Memory B cell (primary cell): ENCODE results near the gene PANK4.
A peak's percentile ranks its signal among the peaks of the same experiment; 100 is the strongest.

Experiments used
- ATAC-seq: fragments of 150-1000 bp; cut with Tn5 transposase; 2 replicates; pipeline ENCODE4 v1.10.0; 2021; ENCODE audit warnings: low read depth, mild to moderate bottlenecking, moderate library complexity
- DNase-seq, 2 donors: peaks; one replicate each; pipeline ENCODE4 v3.0.0; 2022; ENCODE audit warnings: low spot score in 2 of 2
- H3K27ac Mint-ChIP-seq: one replicate; pipeline ENCODE4 v1.8.0; 2022; ENCODE audit warnings: mild to moderate bottlenecking, moderate library complexity, mixed read lengths
- H3K27me3 Mint-ChIP-seq: one replicate; pipeline ENCODE4 v1.8.0; 2022; ENCODE audit warnings: mixed read lengths
- H3K36me3 Mint-ChIP-seq: one replicate; pipeline ENCODE4 v1.8.0; 2022; ENCODE audit warnings: mild to moderate bottlenecking, mixed read lengths
- H3K4me1 Mint-ChIP-seq: one replicate; pipeline ENCODE4 v1.8.0; 2022; ENCODE audit warnings: mixed read lengths
- H3K4me3 Mint-ChIP-seq: one replicate; pipeline ENCODE4 v1.8.0; 2022; ENCODE audit warnings: mild to moderate bottlenecking, moderate library complexity, mixed read lengths
- H3K9me3 Mint-ChIP-seq: one replicate; pipeline ENCODE4 v1.8.0; 2022; ENCODE audit warnings: mixed read lengths

PANK4 gene

DNA sequence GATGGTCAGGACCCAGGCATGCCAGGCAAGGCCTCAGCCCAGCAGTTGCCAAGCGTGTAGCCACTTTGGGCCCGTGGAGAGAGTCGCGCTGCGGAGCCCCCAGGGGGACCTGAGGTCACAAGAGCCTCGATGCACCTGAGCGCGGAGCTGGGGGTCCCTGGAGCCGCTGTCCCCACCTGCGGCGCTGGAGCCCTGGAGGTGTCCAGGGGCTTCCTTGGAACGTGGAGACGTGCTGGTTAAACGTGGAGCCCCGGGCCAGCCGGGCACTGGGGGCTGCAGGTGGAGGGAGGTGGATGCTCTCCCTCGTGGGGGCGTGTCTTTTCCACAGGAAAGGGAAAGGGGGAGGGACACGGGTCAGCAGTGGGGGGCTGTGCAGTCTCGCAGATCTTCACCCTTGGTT, 47.2 kb downstream of the PANK4 start:
- Mint-ChIP-seq H3K4me3 (no peak overlapping the region), H3K36me3 (no peaks in the 10 kb centered on the region), H3K27ac (no peak overlapping the region), H3K9me3 (no peaks in the 10 kb centered on the region), H3K4me1 (peaks cover 4% of the 10 kb centered on the region), H3K27me3 (no peaks in the 10 kb centered on the region)
- DNase-seq (no peak), ATAC-seq (no peak)

DNA sequence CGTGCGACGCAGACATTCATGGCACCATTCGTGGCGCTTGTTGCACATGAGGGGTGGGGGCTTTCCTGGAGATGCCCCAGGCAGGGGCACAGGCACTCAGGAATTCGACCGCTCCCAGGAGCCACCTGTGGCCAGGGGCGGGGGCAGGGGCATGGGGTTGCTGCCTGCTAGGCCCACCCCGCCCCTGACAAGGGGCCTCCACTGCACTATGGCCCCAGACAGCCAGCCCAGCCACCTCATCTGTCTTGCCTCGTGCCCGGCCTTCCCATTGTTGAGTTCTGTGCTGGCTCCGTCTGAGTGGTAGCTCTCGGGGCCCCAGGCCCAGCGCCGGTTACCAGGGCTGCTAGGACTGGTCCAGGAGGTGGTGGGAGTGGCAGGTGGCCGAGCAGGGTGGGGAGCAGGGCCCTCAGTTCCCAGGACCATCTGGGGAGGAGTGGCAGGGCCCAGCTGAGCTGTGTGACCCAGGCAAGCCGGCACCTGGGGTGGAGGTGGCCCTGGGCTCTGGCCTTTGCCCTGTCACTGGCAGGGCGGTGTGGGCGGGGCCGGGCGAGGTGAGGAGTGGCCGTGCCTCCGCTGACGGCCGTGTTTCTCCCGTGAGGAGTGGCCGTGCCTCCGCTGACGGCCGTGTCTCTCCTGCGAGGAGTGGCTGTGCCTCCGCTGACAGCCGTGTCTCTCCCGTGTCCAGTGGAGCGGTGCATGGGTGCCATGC, 48.5 kb downstream of the PANK4 start:
- ATAC-seq (no peak), DNase-seq (no peak)
- Mint-ChIP-seq H3K4me1 (no peaks in the 10 kb centered on the region), H3K4me3 (no peak overlapping the region), H3K27me3 (no peaks in the 10 kb centered on the region), H3K9me3 (no peaks in the 10 kb centered on the region), H3K36me3 (no peaks in the 10 kb centered on the region), H3K27ac (no peak overlapping the region)

DNA sequence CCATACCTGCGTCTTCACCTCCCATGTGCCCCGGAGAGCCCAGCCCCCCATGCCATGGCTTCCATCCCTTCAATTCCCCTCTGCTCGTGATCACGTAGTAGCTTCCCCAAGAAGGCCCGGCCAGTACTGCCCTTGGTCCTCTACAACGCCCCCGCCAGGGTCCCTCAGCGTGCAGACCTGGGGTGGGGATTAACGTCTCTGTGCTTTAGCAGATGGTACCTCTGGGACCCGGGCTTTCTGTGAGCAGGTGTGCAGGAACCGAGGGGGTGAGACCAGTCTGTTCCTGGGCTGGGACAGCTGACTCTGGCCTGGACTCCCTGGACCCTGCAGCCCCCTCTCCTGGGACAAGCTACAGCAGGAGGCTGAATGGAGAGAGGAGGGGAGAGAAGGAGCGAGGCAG, 49.1 kb downstream of the PANK4 start:
- H3K4me3 Mint-ChIP-seq = no peak overlapping the region
- no peak for ATAC-seq

DNA sequence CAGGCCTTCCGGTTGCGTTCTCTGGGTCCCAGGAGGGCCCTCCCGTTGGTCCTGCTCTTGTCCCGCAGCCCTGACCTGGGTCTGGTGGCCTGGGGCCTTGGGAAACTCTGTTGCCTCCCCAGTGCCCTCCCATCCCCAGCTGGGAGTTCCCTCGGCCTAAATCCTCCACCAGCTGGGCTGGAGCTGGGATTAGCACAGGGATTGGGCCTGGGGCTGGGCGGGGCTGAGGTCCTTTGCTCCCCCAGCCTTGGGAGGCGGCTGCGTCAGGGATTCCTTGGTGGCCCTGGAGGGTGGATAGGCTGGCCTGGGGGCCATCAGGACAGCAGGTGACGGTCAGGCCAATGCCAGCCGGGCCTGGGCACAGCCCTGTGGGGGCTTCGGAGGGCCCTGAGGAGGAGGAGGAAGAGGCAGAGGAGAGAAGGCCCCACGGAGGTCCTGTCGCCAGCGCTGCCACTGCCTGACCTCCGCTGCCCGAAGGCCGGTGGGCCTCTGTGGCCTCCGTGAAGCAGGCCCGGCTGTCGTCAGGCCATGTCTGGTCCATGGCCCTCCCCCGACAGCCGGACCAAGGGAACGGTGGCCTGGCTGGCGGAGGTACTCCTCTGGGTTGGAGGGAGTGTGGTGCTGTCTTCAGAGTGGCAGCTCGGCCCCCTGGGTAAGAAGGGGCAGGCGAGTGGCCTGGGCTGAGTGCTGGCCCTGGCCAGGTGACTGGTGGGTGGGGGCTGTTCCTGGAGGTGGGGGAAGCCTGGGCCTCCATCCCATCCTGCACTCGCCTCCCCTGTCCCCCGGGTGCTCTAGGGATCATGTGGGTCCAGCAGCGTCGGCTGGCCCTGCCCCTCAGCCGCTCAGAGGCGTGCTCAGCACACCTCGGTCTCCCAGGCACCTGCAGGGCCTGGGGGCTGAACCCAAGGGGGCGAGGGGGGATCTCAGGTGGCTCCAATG, 50.1 kb downstream of the PANK4 start, which contains the start of gene PLCH2:
TSS of gene PLCH2 (plus strand) at position 229 of the 939 bp plus-strand sequence. CDS start at position 529, 300 bp downstream.
- ATAC-seq = no peak
- DNase-seq = no peak
- no peak within 1 kb of the TSS for H3K4me3 Mint-ChIP-seq
- no peaks in the 10 kb centered on the region for H3K36me3 Mint-ChIP-seq
- H3K27ac Mint-ChIP-seq = no peak within 1 kb of the TSS
- H3K9me3 Mint-ChIP-seq = no peaks in the 10 kb centered on the region
- no peaks in the 10 kb centered on the region for H3K27me3 Mint-ChIP-seq
- H3K4me1 Mint-ChIP-seq = no peaks in the 10 kb centered on the region

More for the DNA sequence above, 49.1 kb downstream of the PANK4 start:
- DNase-seq = no peak
- H3K4me1 Mint-ChIP-seq = no peaks in the 10 kb centered on the region
- H3K27me3 Mint-ChIP-seq = no peaks in the 10 kb centered on the region
- H3K36me3 Mint-ChIP-seq = no peaks in the 10 kb centered on the region
- no peak overlapping the region for H3K27ac Mint-ChIP-seq
- H3K9me3 Mint-ChIP-seq = no peaks in the 10 kb centered on the region

DNA sequence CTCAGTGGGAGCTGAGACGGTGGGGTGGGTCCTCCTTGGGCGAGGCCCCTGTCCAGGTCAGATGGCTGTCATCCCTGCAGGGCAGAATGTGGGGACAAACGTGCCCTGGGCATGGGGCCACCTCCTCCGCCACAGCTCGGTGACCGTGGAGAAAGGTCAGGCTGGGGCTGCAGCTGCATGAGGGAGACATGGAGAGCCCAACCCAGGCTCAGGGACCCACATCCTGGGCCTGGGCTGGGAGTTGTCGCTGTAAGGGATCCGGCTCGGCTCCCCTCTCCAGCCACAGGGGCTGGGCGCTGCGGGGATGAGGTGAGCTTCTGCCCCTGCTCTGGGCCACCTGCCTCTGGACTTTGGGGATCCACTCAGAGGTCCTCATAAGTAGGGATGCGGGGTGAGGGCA, 50.8 kb downstream of the PANK4 start:
- DNase-seq (no peak), ATAC-seq (no peak)
- no peaks in the 10 kb centered on the region for H3K27me3 Mint-ChIP-seq
- peaks cover 5% of the 10 kb centered on the region for H3K4me1 Mint-ChIP-seq
- H3K4me3 Mint-ChIP-seq = no peak overlapping the region
- no peak overlapping the region for H3K27ac Mint-ChIP-seq
- no peaks in the 10 kb centered on the region for H3K36me3 Mint-ChIP-seq
- no peaks in the 10 kb centered on the region for H3K9me3 Mint-ChIP-seq

DNA sequence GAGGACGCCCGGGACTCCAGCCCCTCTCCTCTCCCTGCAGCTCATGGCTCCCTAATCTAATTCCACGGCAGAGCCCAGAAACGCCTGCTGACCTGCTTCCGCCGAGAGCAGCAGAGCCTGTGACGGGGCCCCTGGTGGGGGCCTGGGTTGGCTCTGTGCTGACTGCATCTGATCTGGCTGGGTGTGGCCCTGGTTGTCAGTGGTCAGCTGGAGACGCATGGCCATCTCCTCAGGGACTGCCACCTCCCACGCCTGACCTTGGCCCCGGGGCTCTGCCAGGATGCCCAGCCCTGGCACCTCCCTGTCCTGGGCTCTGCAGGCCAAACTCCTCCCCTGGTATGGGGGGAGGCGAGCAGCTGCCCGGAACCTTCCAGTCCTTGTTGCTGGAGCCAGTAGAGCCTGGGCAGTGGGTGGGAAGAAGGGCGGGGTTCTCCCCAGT, 51.4 kb downstream of the PANK4 start:
- ATAC-seq = no peak
- no peak for DNase-seq
- no peak overlapping the region for H3K27ac Mint-ChIP-seq
- no peak overlapping the region for H3K4me3 Mint-ChIP-seq
- H3K27me3 Mint-ChIP-seq = no peaks in the 10 kb centered on the region
- no peaks in the 10 kb centered on the region for H3K9me3 Mint-ChIP-seq
- no peaks in the 10 kb centered on the region for H3K36me3 Mint-ChIP-seq
- H3K4me1 Mint-ChIP-seq = peaks cover 9% of the 10 kb centered on the region

DNA sequence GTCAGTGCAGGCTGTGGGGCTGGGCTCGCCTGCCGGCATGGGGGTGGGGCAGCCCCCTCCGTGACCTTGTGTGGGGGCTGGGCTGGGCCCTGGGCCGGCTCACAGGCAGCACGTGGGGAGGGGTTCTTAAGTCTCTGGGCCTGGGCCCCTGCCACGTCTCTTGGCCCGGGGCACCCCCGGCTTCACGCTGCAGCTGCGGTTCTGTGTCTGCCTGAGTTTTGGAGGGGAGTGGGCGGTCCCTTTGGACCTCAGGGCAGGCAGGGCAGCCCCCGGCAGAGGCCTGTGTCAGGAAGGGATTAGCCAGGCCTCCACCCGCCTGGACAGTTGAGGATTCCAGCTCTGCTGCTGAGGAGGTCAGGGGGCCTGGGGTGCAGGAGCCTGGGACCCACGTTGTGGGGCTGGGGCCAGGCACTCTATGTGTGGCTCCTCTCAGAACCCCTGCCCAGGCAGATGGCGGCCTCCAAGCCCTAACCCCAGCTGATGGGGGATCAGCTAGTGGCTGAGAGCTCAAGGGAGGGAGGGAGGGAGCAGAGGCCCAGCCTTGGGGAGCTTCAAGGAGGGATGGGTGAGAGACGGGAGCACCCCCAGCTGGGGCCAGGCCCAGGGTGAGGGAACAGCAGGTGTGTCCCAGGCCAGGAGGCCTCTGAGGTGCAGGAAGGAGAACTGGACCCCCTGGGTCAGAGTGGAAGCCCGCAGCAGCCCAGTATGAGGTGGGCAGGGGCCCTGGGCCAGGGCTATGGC, 52.1 kb downstream of the PANK4 start:
- H3K4me3 Mint-ChIP-seq = no peak overlapping the region
- DNase-seq (no peak), ATAC-seq (no peak)
- no peaks in the 10 kb centered on the region for H3K36me3 Mint-ChIP-seq
- H3K27ac Mint-ChIP-seq = no peak overlapping the region
- no peaks in the 10 kb centered on the region for H3K9me3 Mint-ChIP-seq
- H3K4me1 Mint-ChIP-seq = peaks cover 9% of the 10 kb centered on the region
- no peaks in the 10 kb centered on the region for H3K27me3 Mint-ChIP-seq

DNA sequence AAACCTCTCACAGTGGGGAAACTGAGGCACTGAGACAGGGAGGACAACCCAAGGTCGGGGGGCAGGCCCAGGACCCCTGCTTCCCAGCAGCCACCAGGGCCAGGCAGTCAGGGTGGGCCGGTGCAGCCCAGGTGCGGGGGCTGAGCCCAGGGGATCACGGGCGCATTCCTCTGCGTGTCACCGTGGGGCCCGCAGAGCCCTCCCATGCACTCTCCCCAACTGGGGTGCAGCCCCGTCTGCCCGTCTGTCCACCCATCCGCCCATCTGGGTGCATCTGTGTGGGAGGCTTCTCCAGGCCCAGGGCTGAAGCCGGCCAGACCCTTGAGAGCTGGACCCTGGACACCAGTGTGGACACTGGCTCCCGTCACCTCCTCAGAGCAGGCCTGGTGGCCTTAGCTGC, 53.2 kb downstream of the PANK4 start:
- Mint-ChIP-seq H3K4me3 (no peak overlapping the region), H3K4me1 (peaks cover 11% of the 10 kb centered on the region), H3K27me3 (peaks cover 4% of the 10 kb centered on the region), H3K9me3 (no peaks in the 10 kb centered on the region), H3K27ac (no peak overlapping the region), H3K36me3 (no peaks in the 10 kb centered on the region)
- DNase-seq (no peak), ATAC-seq (no peak)

DNA sequence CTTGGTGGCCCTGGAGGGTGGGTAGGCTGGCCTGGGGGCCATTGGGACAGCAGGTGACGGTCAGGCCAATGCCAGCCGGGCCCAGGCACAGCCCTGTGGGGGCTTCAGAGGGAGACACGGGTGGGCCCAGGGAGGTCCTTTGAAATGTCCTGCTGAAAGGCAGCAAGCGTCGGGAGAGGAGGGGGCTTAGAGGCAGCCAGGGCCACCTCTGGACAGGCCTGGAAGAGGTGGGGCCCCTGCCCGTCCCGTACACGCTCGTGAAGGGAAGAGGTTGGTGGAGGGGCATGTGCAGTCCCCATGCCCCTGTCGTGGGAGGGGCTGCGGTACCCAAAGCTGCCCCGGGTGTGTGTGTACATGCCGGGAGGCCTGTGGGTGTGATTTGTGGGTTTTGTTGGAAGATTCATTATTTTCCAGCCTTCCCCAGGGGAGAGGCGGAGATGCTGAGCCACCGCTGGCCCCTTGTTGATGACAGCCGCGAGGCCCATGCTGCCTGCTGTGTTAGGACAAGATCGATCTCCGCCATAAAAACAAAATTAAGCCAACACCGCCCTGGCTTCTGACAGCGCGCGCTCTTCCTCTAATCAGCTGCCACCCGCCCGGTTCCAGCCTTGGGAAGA, 53.7 kb downstream of the PANK4 start:
- no peak for ATAC-seq
- no peak overlapping the region for H3K27ac Mint-ChIP-seq
- H3K9me3 Mint-ChIP-seq = no peaks in the 10 kb centered on the region
- peaks cover 4% of the 10 kb centered on the region for H3K27me3 Mint-ChIP-seq
- no peak overlapping the region for H3K4me3 Mint-ChIP-seq
- H3K36me3 Mint-ChIP-seq = no peaks in the 10 kb centered on the region
- peaks cover 11% of the 10 kb centered on the region for H3K4me1 Mint-ChIP-seq
- no peak for DNase-seq

DNA sequence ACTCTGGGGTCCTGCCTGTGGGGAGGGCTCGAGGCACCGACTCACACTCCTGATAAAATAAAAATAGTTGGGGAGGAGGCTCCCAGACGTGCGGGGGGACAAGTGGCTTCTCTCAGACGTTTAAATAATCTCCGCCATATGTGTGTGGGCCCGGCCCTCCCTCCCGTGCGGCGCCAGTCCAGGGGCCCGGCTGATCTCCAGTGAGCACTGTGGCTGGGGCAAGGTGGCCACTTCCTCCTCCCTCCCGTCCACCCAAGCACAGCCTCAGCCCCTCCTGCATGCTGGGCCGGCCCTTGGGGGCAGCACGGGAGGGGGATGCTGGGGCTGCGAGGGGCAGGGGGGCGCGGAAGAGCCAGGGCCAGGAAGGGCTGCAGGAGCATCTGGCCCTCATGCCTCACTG, 54.3 kb downstream of the PANK4 start:
- H3K27me3 Mint-ChIP-seq = peaks cover 4% of the 10 kb centered on the region
- H3K27ac Mint-ChIP-seq = no peak overlapping the region
- DNase-seq = no peak
- peaks cover 11% of the 10 kb centered on the region for H3K4me1 Mint-ChIP-seq
- no peaks in the 10 kb centered on the region for H3K36me3 Mint-ChIP-seq
- no peak overlapping the region for H3K4me3 Mint-ChIP-seq
- no peak for ATAC-seq
- no peaks in the 10 kb centered on the region for H3K9me3 Mint-ChIP-seq

DNA sequence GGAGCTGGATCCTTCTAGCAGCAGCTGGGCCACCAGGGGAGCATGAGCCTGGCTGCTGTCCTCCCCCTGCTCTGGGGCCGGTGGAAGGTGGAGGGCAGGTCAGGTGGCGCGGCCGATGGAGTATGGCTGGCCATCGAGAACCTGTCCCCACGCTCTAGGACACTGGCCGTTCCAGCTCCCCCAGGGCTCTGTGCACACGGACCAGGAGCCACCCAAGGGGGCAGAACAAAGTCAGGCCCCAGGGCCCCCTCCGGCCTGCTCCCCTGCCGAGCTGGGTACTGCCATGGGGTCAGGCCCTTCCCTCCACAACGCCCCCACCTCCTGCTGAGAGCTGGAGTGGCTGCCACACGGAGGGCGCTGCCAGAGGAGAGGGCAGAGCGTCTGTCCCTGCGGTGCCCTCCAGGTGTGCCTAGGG, 54.8 kb downstream of the PANK4 start:
- ATAC-seq (no peak), DNase-seq (no peak)
- Mint-ChIP-seq H3K36me3 (no peaks in the 10 kb centered on the region), H3K9me3 (no peaks in the 10 kb centered on the region), H3K27ac (no peak overlapping the region), H3K4me1 (peaks cover 12% of the 10 kb centered on the region), H3K4me3 (no peak overlapping the region), H3K27me3 (peaks cover 4% of the 10 kb centered on the region)

DNA sequence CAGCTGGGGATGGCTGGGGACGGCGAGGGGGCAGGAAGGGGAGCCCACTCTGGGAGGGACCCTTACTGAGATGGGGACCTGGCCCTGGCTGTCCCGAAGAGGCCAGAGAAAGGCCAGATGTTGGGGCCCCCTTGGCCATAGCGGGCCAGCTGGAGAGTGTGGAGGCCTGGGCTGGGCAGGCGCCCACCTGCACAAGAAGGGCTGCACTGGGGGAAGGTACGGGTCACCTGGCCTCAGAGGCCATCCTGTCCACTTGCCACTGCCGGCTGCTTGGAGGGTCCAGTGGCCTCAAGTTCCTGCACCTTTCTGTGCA, 55.3 kb downstream of the PANK4 start:
- ATAC-seq (no peak), DNase-seq (no peak)
- Mint-ChIP-seq H3K4me1 (peaks cover 13% of the 10 kb centered on the region), H3K9me3 (no peaks in the 10 kb centered on the region), H3K27ac (no peak overlapping the region), H3K27me3 (peaks cover 5% of the 10 kb centered on the region), H3K4me3 (no peak overlapping the region), H3K36me3 (no peaks in the 10 kb centered on the region)

DNA sequence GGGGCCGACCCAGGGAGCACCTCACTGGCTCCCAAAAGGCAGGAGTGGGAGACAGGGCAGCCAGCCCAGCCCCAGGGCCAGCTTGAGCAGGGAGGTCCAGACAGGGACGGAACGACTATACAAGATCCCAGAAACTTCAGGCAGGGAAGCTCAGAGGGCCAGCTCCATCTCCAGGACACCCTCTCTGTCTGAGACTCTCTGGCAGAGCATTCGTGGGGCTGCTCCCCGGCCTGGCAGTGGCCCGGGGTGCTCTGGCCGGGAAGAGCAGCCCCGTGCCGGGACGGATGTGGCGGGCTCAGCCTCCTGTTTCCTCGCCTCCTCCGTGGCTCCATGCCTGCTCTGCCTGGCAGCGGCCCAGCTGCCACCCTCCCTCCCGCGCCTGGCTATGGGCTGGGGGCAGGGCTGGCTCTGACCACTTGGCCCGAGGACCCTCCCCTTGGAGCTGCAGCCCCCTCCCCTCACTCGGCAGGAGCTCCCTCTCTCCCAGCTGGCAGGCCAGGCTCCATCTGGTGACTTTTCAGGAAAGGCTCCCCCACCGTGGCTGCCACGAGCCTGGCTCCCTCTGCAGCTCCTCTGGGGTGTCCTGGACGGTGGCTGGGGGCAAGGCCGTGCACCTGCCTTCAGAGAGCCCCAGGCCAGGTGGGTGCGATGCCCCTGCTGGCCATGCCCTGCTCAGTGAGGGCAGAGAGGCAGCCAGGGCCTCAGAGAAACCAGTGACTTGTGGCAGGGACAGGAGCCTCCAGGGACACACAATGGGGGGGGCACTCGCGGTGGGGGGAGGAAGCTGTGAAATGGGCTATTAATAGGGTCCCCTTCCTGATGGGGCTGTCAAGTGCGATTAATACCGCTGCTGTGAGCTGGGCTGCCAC, 55.9 kb downstream of the PANK4 start:
- no peak for DNase-seq
- Mint-ChIP-seq H3K27me3 (peaks cover 5% of the 10 kb centered on the region), H3K9me3 (no peaks in the 10 kb centered on the region), H3K4me3 (peak overlapping the region; percentile 30), H3K36me3 (no peaks in the 10 kb centered on the region), H3K4me1 (peaks cover 13% of the 10 kb centered on the region), H3K27ac (no peak overlapping the region)
- peak; percentile 31 for ATAC-seq
